Activated CD4-positive, alpha-beta T cell treated with anti-CD3 and anti-CD28 coated beads, Interleukin-2, amount 10 ng/mL, durations not matched to agents 24 days and 14 days (primary cell): ENCODE results near the gene PCSK6. TPM values are rescaled to one million over a fixed set of nuclear protein-coding genes. Genes with fewer than 3 reads are reported as not detected.
"Not testable (repeated sequence)": the region's sequence is repeated elsewhere in the genome, so short reads cannot be mapped to it uniquely, and the experiment has no call there.

Source experiments
- DNase-seq: peaks from one replicate; pipeline ENCODE4 v3.0.0; 2022
- H3K27ac Mint-ChIP-seq: one replicate; pipeline ENCODE4 v1.8.0; 2022; ENCODE audit warnings: mild to moderate bottlenecking, mixed read lengths
- H3K27me3 Mint-ChIP-seq: one replicate; pipeline ENCODE4 v1.8.0; 2022; ENCODE audit warnings: mixed read lengths
- H3K36me3 Mint-ChIP-seq: one replicate; pipeline ENCODE4 v1.8.0; 2022; ENCODE audit warnings: low read depth, mild to moderate bottlenecking, mixed read lengths
- H3K4me1 Mint-ChIP-seq: one replicate; pipeline ENCODE4 v1.8.0; 2021; ENCODE audit warnings: mixed read lengths
- H3K4me3 Mint-ChIP-seq: one replicate; pipeline ENCODE4 v1.8.0; 2022; ENCODE audit warnings: mild to moderate bottlenecking, moderate library complexity, mixed read lengths
- H3K9me3 Mint-ChIP-seq: one replicate; pipeline ENCODE4 v1.8.0; 2021; ENCODE audit warnings: mixed read lengths
- intact Hi-C: fragments of 100-400 bp; cut with micrococcal nuclease; formaldehyde crosslinking; loops from one replicate; pipeline ENCODE4 v1.15.1; 2023
- total RNA-seq: library from RNA; stranded (reverse); gene quantifications from 2 replicates; pipeline ENCODE4 v1.2.3, GENCODE V29; 2022

PCSK6 gene
- total RNA-seq, 1 donor from 2014 or later, result 5.4 TPM

DNA sequence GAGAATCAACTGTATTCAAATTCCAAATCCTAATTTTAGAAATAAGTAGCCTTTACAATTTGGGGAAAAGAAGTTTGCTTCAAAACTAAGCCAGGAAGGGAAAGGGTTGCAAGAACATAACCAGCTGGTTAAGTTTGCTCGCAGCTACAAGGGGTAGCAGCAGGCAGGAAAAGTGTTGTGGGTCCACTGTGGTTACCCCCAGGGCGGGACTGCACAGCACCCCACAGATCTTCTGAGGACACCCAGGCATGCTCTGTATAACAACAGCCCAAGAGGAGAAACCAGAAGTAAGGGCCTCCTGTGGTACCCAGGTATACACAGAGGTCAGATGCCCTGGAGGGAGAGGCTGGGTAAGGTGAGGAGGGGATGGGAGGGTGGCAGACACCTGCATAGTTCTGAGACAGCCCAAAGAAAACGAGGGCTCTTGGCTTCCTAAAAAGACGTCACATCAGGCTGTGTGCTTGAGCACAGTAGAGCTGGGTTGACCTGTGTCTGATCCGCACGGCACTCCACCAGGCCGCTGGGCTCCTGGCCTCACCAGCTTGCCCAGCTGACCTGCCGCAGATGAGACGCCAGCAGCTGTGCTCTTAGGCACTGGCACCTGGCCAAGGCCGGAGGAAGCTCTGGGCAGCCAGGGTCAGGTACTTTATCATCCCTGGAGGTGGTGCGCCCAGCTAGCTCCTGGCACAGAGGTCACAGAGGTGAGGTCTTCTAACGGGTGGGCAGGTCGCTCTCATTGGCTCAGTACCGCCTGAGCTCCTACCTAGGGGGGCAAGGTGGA lies 112.7 kb downstream of the PCSK6 start:
- DNase-seq, result no peak
- intact Hi-C loops, result no loop called here
- H3K4me3 Mint-ChIP-seq, result no peak overlapping the region
- H3K27me3 Mint-ChIP-seq, result peaks cover 13% of the 10 kb centered on the region
- no peaks in the 10 kb centered on the region for H3K36me3 Mint-ChIP-seq
- no peaks in the 10 kb centered on the region for H3K9me3 Mint-ChIP-seq
- H3K4me1 Mint-ChIP-seq, result no peaks in the 10 kb centered on the region
- no peak overlapping the region for H3K27ac Mint-ChIP-seq

DNA sequence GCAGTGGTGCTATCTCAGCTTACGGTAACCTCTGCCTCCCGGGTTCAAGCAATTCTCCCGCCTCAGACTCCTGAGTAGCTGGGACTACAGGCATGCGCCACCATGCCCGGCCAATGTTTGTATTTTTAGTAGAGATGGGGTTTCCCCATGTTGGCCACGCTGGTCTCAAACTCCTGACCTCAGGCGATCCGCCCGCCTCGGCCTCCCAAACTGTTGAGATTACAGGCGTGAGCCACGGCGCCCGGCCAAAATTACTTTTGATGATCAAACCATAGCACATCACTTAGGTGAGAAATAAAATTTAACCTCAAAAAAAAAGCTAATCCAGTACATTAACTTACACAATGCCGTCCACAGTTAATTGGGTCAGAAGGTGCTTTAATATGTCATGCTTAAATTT lies 114.5 kb downstream of the PCSK6 start:
- H3K36me3 Mint-ChIP-seq, H3K4me1 Mint-ChIP-seq, H3K27ac Mint-ChIP-seq, H3K4me3 Mint-ChIP-seq, DNase-seq, intact Hi-C loops, H3K9me3 Mint-ChIP-seq: not testable (repeated sequence)
- H3K27me3 Mint-ChIP-seq, result peaks cover 13% of the 10 kb centered on the region

DNA sequence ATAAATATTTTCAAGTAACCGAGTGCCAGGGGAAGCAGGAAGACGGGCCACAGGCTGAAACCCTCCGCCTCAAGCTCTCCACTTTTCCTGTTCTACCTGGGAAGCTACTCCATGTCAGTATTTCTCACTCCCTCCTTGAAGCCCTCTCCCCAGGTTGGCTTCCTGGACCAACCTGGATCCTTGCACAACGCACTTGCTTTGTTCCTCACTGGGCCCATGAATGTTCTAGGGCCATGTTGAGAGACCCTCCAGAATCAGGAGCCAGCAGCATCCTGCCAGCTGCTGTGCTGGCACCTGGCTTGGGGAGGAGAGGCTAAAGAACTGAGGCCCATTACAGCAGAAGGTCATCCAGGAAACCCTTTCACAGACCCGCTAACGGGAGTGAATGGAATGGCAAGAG lies 115.2 kb downstream of the PCSK6 start:
- no peaks in the 10 kb centered on the region for H3K36me3 Mint-ChIP-seq
- H3K4me1 Mint-ChIP-seq, result no peaks in the 10 kb centered on the region
- peaks cover 13% of the 10 kb centered on the region for H3K27me3 Mint-ChIP-seq
- intact Hi-C loops, result no loop called here
- no peak overlapping the region for H3K4me3 Mint-ChIP-seq
- H3K9me3 Mint-ChIP-seq, result no peaks in the 10 kb centered on the region
- DNase-seq, result no peak
- H3K27ac Mint-ChIP-seq, result no peak overlapping the region

DNA sequence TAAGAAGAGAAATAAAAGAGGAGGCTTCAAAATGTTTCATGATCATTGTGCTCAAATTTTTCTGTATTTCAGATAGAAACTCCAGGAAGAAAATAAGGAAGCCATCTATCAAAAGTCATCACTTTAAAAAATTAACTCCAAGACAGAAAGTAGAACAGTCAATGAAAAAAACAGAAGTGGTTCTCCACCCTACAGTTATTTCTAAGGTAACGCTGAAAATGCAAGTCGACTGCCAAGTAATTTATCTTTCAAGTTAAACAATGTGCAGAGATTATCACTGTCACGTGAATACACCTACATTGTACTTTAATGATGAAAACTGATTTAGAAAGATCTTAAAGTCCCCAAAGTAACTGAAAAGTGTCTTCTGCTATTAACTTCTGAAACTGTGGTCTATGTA lies 115.9 kb downstream of the PCSK6 start:
- no peak for DNase-seq
- H3K36me3 Mint-ChIP-seq, result no peaks in the 10 kb centered on the region
- H3K4me1 Mint-ChIP-seq, result no peaks in the 10 kb centered on the region

DNA sequence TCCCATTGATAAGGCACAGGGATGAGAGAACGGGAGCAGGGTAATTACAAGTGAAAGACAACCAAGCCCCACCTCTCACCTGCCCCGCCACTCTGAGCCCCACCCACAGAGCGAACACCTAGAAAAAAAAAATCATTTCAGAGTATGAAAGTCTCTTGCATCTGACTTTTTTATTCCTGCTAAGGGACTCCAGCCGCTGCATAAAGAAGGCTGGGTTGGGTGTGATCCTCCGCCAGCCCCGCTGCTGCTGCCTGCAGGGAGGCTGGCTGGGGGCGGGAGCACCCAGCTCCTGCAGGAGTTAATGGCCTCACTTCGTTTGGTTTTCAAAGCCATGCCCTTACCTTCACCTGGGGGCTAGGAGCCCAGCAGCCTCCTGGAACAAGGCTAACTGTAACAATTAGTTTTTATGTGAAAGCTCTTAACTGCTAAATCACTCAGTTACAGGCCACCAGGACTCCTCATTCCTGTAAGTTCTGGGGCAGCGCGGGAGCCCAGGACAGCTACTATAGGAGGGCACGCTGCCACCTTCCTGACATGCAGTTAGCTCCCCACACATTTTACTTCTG lies 116.5 kb downstream of the PCSK6 start:
- Mint-ChIP-seq H3K4me1 (no peaks in the 10 kb centered on the region), H3K9me3 (no peaks in the 10 kb centered on the region), H3K4me3 (no peak overlapping the region), H3K27me3 (peaks cover 13% of the 10 kb centered on the region), H3K36me3 (no peaks in the 10 kb centered on the region), H3K27ac (no peak overlapping the region)
- intact Hi-C loops, result no loop called here
- no peak for DNase-seq

More for the DNA sequence above, 115.9 kb downstream of the PCSK6 start:
- intact Hi-C loops, result no loop called here
- peaks cover 13% of the 10 kb centered on the region for H3K27me3 Mint-ChIP-seq
- no peaks in the 10 kb centered on the region for H3K9me3 Mint-ChIP-seq
- H3K4me3 Mint-ChIP-seq, result no peak overlapping the region
- no peak overlapping the region for H3K27ac Mint-ChIP-seq

DNA sequence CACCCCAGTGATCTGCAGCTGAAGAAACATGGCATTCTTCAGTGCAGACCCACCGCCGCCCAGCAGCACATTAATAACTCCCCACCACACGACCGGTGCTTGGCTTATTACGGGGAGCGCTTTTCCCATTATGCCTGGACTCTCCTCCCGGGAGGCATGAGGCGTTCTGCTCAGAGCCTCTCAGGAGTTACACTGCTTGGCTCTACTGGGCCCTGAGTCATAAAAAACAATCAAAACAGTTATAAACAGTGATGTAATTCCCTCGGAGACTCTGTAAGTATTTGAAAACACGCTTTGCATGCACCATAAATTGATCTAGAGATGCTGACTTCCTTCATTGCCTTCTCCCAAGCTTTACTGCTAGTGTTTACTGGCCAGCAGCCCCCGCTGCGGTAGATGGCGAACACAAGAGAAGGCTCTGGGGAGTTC lies 117.3 kb downstream of the PCSK6 start:
- H3K36me3 Mint-ChIP-seq, result no peaks in the 10 kb centered on the region
- no peak overlapping the region for H3K4me3 Mint-ChIP-seq
- DNase-seq, result no peak
- H3K4me1 Mint-ChIP-seq, result no peaks in the 10 kb centered on the region
- intact Hi-C loops, result no loop called here
- no peaks in the 10 kb centered on the region for H3K9me3 Mint-ChIP-seq
- peaks cover 13% of the 10 kb centered on the region for H3K27me3 Mint-ChIP-seq
- no peak overlapping the region for H3K27ac Mint-ChIP-seq

DNA sequence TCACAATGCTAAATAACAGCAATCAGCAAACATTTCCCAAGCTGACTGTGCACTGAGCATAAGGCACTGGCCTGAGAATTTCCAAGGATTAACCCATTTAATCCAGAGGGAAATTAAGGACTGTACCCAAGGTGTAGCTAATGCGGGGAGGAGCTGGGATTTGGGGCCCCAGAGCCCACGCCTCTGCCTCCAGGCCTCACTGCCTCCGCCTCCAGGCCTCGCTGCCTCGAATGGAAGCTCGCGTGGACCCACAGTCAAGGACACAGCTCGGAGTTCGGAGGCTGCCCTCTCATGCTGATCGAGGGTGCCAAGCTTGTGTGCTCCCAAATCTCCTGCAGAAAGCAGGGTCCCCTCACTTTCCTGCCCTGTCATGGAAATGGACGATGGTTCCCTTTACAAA lies 118.0 kb downstream of the PCSK6 start:
- no peaks in the 10 kb centered on the region for H3K36me3 Mint-ChIP-seq
- no peaks in the 10 kb centered on the region for H3K9me3 Mint-ChIP-seq
- DNase-seq, result no peak
- peaks cover 13% of the 10 kb centered on the region for H3K27me3 Mint-ChIP-seq
- H3K27ac Mint-ChIP-seq, result no peak overlapping the region
- intact Hi-C loops, result no loop called here
- H3K4me1 Mint-ChIP-seq, result no peaks in the 10 kb centered on the region
- H3K4me3 Mint-ChIP-seq, result no peak overlapping the region

DNA sequence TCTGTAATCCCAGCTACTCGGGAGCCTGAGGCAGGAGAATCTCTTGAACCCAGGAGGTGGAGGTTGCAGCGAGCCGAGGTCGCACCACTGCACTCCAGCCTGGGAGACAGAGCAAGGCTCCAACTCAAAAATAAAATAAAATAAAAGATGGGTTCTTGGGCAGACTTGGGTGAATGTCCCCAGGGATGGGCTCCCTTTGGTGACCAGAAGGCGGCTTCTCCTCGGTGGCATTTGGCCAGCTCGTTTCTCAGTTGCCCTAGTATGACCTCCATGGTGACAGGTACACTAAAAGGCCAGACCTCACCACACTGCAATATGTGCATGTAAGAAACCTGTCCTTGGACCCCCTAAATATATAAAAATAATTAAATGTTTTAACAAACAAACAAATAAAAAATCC lies 118.4 kb downstream of the PCSK6 start:
- intact Hi-C loops, result no loop called here
- Mint-ChIP-seq H3K27me3 (peaks cover 13% of the 10 kb centered on the region), H3K36me3 (no peaks in the 10 kb centered on the region), H3K27ac (no peak overlapping the region), H3K9me3 (no peaks in the 10 kb centered on the region), H3K4me3 (no peak overlapping the region), H3K4me1 (no peaks in the 10 kb centered on the region)
- no peak for DNase-seq

DNA sequence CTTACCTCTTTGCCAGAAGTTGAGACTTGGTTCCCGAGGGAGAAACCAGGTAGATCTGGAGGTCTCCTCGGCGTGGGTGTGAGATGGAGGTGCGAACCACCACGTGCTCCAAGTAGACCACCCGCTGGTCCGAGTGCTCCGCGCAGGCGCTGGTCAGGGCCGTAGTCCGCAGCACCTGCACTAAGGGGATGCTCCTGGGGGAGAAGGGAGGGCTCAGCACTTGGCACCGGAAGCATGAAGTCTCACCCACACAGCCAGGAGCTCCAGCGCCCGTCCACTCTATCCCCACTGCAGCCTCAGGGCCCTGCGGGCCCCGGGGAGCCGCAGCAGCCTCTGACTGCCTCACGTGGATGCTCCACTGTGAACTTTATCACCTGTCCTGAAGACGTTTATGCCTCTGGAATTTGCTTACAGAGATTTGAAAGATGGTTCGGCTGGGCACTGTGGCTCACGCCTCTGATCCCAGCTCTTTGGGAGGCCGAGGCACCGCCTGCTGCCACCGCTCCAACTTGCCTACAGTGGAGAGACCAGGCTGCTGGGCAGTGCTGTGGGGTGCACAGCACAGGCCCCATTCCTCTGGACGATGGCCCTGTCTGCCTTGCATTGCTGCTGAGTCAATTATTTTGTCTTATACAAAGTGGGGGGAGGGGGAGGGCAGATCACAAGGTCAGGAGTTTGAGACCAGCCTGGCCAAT lies 119.0 kb downstream of the PCSK6 start:
- intact Hi-C loops, result no loop called here
- H3K27ac Mint-ChIP-seq, result no peak overlapping the region
- no peak overlapping the region for H3K4me3 Mint-ChIP-seq
- no peak for DNase-seq
- H3K9me3 Mint-ChIP-seq, result no peaks in the 10 kb centered on the region
- no peaks in the 10 kb centered on the region for H3K4me1 Mint-ChIP-seq
- H3K27me3 Mint-ChIP-seq, result peaks cover 13% of the 10 kb centered on the region
- H3K36me3 Mint-ChIP-seq, result no peaks in the 10 kb centered on the region

DNA sequence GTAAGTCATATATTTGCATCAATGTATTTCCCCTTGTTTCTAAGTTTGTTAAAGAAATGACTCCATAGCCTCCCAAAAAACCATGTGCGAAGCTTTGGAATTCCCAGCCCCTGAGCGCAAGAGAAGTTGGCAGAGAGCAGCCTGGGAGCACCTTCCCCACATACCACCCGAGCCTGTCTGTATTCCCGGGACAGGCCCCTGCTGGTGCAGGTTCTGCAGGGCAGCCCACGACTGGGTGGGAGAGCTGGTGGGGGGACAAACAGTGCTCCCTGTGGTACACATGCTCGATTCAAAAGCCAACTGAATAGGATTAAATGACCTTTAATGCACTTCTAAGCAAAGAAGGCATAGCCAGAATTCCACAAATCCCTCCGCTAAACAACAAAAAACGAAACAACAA lies 119.8 kb downstream of the PCSK6 start:
- no peaks in the 10 kb centered on the region for H3K36me3 Mint-ChIP-seq

DNA sequence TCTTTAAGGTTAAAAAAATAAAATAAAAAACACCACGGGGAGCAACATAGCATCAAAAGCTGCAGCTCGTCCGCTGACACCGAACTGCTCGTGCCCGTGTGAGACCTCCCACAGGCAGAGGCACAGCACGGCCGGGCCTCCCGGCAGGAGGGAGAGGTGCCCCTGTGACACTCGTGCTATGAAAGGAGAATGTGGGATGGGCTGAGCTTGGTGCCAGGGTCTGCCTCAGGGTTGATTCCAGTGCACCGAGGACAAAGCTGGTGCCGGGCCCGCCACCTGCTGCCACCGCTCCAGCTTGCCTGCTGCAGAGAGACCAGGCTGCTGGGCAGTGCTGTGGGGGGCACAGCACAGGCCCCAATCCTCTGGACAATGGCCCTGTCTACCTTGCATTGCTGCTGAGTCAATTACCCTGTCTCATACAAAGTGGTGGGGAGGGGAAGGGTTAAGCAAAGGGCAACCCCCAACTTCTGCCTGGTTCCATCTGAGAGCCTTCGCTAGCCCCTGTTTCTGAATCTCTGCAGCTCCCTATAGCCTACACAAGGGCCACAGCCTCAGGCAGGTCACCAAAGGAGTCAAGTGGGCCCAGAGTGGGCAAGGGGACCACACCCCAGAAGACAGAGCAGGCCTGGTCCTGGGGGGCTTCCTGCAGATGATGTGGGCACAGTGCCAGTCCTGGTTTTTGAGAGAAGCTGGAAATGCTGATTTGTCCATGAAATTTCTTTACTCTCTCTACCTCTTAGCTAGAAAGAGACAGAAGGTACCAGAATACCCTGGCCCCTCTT lies 120.5 kb downstream of the PCSK6 start:
- no peaks in the 10 kb centered on the region for H3K9me3 Mint-ChIP-seq
- H3K36me3 Mint-ChIP-seq, result no peaks in the 10 kb centered on the region
- H3K4me3 Mint-ChIP-seq, result no peak overlapping the region
- H3K27ac Mint-ChIP-seq, result no peak overlapping the region
- intact Hi-C loops, result no loop called here
- no peak for DNase-seq
- no peaks in the 10 kb centered on the region for H3K4me1 Mint-ChIP-seq
- H3K27me3 Mint-ChIP-seq, result peaks cover 8% of the 10 kb centered on the region

More for the DNA sequence above, 119.8 kb downstream of the PCSK6 start:
- no peaks in the 10 kb centered on the region for H3K4me1 Mint-ChIP-seq
- no peak overlapping the region for H3K4me3 Mint-ChIP-seq
- DNase-seq, result no peak
- peaks cover 13% of the 10 kb centered on the region for H3K27me3 Mint-ChIP-seq
- intact Hi-C loops, result no loop called here
- H3K9me3 Mint-ChIP-seq, result no peaks in the 10 kb centered on the region
- no peak overlapping the region for H3K27ac Mint-ChIP-seq

DNA sequence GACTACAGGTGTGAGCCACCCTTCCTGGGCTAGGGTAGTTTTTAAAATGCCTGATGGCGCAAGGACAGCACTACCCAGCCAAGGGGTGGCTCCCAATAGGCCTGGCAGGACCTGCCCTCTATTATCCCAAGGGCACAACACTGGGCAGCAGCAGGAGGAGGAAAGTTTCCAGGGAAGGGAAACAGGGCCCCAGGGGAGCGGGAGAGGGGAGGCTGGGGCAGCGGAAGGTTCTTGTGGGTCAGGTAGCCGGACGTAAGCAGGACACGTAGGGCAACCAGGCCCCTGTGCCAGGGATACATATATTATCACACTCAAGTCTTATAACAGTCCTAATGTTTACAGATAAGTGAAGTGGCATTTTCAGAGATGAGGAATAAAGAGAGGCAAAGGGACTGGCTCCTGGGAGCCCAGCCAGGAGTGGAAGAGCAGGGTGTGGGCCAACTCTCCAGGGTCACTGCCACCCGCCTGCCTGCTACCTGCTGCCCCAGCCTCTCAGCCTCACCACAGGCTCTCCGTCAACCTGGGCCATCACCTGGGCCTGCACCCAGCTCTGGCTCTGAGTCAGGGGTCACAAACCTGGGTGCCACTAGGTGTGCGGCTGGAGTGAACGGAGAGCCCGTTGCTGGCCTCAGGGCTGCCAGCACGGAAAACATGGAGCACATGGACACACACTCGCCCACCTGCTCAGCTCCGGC lies 121.3 kb downstream of the PCSK6 start:
- Mint-ChIP-seq H3K4me3 (no peak overlapping the region), H3K4me1 (no peaks in the 10 kb centered on the region), H3K27me3 (peaks cover 2% of the 10 kb centered on the region), H3K27ac (no peak overlapping the region), H3K36me3 (no peaks in the 10 kb centered on the region), H3K9me3 (no peaks in the 10 kb centered on the region)
- no peak for DNase-seq
- intact Hi-C loops, result no loop called here

DNA sequence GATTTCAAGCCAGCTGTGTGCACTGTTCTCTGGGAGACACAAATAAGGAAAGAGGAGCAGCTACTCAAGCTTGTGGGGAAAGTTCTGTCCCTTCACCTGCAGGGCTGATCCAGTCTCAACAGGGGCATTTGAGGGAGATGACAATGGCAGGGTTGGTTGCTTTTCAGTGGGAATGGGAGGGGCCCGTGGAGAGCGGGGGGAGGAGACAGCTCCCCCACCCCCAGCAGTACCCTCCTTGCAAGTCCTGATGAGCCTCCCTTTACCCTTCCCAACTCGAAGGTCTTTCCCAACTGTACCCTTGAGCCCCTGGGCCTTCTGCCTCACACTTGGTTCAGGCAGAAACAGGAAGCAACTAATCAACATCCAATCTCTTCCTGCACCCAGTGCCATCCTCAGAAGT lies 122.7 kb downstream of the PCSK6 start:
- no peaks in the 10 kb centered on the region for H3K9me3 Mint-ChIP-seq
- intact Hi-C loops, result no loop called here
- no peaks in the 10 kb centered on the region for H3K36me3 Mint-ChIP-seq

More for the DNA sequence above, 122.7 kb downstream of the PCSK6 start:
- Mint-ChIP-seq H3K27ac (no peak overlapping the region), H3K4me3 (no peak overlapping the region), H3K27me3 (no peaks in the 10 kb centered on the region), H3K4me1 (no peaks in the 10 kb centered on the region)
- DNase-seq, result no peak
